Loucy (cell line): ENCODE measurements around the gene VLDLR.

Experiments
- CTCF ChIP-seq: fragments of 200-600 bp; sonication (generic); conservative IDR thresholded peaks from 2 replicates; pipeline ENCODE4 v1.5.1; 2014; ENCODE audit warnings: mild to moderate bottlenecking, antibody characterized with exemption, low read length
- EZH2phosphoT487 ChIP-seq: fragments of 200-600 bp; IDR thresholded peaks from 2 replicates; pipeline ENCODE4 v1.6.1; 2018; ENCODE audit warnings: antibody characterized with exemption, mild to moderate bottlenecking, moderate library complexity, borderline replicate concordance

- TF ChIP-seq CTCF (no peak), EZH2phosphoT487 (no peak)
These were observed 27.8 kb upstream of the VLDLR start for GRCh38 chr9:2593744-2594143.
